Bone marrow (tissue), 2 donors: Measurements from ENCODE around the gene ZMYND8.
A peak's percentile ranks its signal among the peaks of the same experiment; 100 is the strongest.
"Not testable (repeated sequence)": the region's sequence is repeated elsewhere in the genome, so short reads cannot be mapped to it uniquely, and the experiment has no call there.

ENCODE experiments used
- DNase-seq, 2 donors: peaks; one replicate each; lab custom pipeline; 2025; lab: John Stamatoyannopoulos, UW

ZMYND8 gene

DNA sequence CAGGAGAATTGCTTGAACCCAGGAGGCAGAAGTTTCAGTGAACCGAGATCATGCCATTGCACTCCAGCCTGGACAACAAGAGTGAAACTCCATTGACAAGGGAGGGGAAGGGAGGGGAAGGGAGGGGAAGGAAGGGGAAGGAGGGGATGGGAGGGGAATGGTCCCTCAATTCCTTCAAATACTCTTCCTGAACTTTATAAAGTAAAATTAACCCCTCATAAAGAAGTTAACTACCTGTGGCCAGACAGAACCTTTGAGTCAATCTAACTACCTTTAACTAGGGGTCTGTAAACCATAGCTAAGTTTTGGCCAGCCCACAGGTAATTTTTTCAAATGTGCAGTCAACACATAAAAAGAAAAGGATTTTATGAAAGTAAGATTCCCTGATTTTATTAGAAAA, 131.0 kb downstream of the ZMYND8 start:
- DNase-seq, result no peak

- DNase-seq, result no peak
These were observed 131.6 kb downstream of the ZMYND8 start for GRCh38 chr20:47224857-47225256.

DNA sequence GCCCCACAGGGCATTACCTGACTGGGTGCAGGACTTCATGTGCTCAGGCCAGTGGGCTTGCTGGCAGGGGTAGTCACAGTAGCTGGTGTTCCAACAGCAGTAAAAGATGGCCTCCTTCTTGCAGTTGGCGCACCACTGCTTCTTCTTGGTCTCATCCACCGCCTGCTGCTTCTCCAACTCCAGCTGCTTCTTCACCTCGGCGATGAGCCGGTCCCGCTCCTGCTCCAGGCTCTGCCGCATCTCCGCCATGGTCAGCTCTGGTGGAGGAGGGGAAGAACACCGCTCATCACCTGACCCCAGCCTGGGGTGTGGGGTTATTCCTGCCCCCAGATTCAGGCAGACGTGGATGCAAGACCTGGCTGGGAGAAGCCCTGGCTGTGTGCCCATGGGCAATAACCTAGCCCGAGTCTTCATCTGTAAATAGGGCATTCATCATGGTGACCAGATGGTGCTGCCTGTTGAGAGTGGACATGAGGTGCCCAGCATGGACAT, 132.2 kb downstream of the ZMYND8 start:
- DNase-seq, result no peak

DNA sequence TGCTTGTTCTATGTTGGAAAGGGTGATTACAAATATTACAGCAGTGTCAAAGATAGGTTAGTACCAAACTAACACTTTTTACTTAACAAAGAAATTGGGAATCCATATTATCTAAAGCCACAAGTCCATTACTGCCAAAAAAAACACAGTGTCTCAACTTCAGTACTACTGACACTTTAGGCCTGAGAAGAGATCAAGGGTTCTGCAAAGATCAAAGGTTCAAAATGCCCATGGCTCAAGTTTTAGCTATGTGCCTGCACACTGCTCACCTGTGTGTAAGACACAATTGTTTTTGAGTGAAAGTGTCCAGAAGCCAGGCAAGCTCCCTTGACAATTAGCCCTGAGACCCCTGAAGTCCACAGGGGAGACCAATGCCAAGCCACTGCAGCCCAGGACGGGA, 132.6 kb downstream of the ZMYND8 start:
- DNase-seq, result no peak

GRCh38 chr20:47222468-47223119, 133.9 kb downstream of the ZMYND8 start:
- no peak for DNase-seq

GRCh38 chr20:47221036-47221625, 135.4 kb downstream of the ZMYND8 start:
- no peak for DNase-seq

DNA sequence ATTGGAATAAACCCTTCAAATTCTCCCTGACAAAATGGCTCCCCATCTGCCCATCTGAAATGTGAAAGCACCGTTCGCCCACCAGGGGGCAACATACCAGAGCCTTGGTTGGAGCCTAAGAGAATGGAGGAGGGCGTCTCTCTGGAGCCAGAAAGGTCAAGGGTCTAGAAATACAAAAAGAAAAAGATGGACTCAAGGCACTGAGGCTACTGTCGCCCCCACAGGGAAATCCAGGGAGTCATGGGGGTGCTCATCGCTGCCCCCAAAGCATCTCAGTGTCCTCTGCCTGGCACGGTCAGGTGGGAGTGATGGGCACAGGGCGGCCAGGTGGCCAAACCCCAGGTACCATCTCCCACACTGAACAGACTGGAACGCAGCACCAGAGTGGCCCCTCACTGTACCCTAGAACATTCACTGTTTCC, 136.3 kb downstream of the ZMYND8 start:
- no peak for DNase-seq

GRCh38 chr20:47217482-47218446, 138.7 kb downstream of the ZMYND8 start:
- DNase-seq, result no peak

DNA sequence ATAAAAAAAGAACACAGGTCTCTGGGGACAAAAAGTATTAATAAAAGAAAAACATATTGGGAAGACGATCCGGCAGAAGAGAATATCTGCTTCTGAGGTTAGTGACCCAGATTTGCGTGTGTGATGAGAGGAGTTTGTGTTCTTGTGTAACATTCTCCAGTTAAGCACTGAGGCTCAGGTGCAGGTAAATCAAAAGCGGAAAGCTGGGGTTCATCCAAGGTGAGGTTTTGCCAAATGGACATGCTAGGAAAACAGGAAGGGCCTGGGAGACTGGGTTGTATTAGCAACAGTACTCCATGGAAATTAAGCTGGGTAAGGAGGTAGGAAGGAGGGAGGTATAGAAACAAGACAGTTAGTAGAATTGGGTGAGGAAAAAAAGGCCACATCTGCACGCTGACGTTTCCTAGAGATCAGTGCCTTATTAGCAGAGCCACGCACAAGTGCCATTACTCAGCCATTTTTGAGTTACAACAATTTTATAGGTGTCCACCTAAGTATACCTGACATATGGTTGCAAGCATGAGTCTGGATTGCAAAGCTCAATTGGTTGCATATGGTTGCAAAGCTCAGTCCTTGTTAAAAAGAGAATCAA, 139.6 kb downstream of the ZMYND8 start:
- no peak for DNase-seq

GRCh38 chr20:47215653-47216397, 140.7 kb downstream of the ZMYND8 start:
- DNase-seq, result no peak

- DNase-seq, result no peak
These were observed 142.5 kb downstream of the ZMYND8 start for GRCh38 chr20:47213966-47214365.

GRCh38 chr20:47212606-47213207, 143.8 kb downstream of the ZMYND8 start:
- no peak for DNase-seq

DNA sequence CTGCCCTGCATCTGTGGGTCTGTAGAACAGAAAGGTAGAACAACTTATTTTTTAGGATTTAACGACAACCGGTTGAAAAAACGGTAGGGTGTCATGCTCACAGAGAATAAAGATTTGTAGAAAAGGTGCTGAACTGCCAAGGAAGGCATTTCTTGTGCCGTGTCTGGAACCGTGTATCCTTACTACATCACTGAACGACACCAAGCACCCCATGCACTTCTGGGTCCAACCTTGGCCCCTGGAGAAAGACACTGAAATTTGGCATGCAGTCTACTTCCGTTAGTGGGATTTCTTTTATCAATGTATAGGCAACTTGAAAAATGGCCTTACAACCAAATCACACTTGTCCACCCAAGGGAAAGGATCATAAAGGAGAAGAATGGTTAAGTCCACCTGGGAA, 145.5 kb downstream of the ZMYND8 start:
- DNase-seq, result no peak

- DNase-seq, result no peak
These were observed 146.0 kb downstream of the ZMYND8 start for GRCh38 chr20:47210470-47210869.

GRCh38 chr20:47209982-47210381, 146.5 kb downstream of the ZMYND8 start:
- DNase-seq, result no peak

DNA sequence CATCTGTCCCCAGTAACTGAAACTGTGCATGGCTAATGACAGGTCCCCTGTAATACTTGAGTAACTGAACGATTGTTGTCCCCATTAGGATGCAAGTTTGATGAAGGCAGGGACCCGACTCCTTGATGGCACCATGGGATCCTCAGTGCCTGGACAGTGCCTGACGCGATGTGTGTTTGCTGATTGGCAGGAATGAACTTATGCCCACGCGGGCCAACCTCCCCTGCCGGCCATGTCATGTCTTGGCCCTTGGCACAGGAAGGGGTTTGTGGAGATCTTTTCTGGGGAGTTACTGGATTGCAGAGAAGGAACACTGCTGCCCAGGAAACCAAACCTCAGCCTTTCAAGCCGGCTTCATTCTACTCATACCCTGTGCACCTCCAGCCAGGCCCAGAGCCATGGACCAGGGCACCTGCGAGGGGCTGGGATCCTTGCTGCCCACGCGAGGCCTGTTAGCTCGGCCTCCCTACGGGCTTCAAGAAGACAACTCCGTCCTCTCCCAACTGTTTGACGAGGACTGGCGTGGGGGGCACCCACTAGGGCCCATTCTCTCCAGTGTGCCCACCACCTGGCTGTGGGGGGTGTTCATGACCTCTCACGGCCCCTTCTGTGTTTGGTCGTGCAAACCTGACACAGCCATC, 147.8 kb downstream of the ZMYND8 start:
- DNase-seq, result no peak

- DNase-seq, result no peak
These were observed 149.4 kb downstream of the ZMYND8 start for GRCh38 chr20:47206962-47207641.

GRCh38 chr20:47206552-47206951, 149.9 kb downstream of the ZMYND8 start:
- not testable (repeated sequence) for DNase-seq

- DNase-seq, result peak in 1 of 2 donors; percentile 8
These were observed 150.8 kb downstream of the ZMYND8 start for GRCh38 chr20:47205577-47206123.

- not testable (repeated sequence) for DNase-seq
These were observed 151.7 kb downstream of the ZMYND8 start for GRCh38 chr20:47204850-47205122.
